Fibroblast of lung (primary cell): ENCODE data around the gene CAMKK1.

Source experiments
- EZH2 ChIP-seq: IDR thresholded peaks from 2 replicates; pipeline ENCODE4 v1.5.1; 2012; ENCODE audit warnings: low read length, control low read depth, mild to moderate bottlenecking; ENCODE audit errors: missing control alignments
- TF ChIP-seq, protein P1 (sequence below), 2 donors: IDR thresholded peaks in 1 of 2; conservative IDR thresholded peaks in 1 of 2; 1 replicate in 1 of 2; 2 replicates in 1 of 2; pipeline ENCODE4 v1.5.1; 2011 to 2012; ENCODE audit warnings: low read length in 2 of 2, control low read depth in 1 of 2, inconsistent platforms in 1 of 2, low read depth in 1 of 2, mild to moderate bottlenecking in 1 of 2

DNA sequence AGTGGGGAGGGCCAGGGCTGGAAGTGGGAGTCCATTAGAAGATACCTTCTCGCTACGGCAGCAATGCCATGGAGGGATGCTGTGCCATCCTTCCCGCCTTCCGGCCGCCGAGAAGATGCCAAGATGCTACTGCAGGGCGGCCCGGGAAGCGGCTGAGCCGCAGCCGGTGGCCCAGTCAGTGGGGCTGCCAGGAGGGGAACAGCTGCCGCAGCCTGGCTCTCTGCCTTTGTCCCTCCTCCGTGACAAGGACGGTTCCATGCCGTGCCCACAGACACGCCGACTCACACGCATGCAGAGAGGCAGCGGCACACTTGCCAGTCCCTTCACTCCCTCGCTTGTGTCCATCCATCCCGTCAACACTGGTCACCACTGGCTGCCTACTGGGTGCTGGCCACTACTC lies 26.6 kb downstream of the CAMKK1 start:
- TF ChIP-seq, protein P1, sequence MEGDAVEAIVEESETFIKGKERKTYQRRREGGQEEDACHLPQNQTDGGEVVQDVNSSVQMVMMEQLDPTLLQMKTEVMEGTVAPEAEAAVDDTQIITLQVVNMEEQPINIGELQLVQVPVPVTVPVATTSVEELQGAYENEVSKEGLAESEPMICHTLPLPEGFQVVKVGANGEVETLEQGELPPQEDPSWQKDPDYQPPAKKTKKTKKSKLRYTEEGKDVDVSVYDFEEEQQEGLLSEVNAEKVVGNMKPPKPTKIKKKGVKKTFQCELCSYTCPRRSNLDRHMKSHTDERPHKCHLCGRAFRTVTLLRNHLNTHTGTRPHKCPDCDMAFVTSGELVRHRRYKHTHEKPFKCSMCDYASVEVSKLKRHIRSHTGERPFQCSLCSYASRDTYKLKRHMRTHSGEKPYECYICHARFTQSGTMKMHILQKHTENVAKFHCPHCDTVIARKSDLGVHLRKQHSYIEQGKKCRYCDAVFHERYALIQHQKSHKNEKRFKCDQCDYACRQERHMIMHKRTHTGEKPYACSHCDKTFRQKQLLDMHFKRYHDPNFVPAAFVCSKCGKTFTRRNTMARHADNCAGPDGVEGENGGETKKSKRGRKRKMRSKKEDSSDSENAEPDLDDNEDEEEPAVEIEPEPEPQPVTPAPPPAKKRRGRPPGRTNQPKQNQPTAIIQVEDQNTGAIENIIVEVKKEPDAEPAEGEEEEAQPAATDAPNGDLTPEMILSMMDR (conservative IDR thresholded peaks at IDR 0.05 in 1 of 2, IDR thresholded peaks at IDR 0.05 in 1 of 2; ENCODE audit: low read depth in 1 of 2, low read length in 2 of 2) = no peak
- no peak for TF ChIP-seq EZH2
